ENCODE measurements around the gene SLC6A3.

DNA sequence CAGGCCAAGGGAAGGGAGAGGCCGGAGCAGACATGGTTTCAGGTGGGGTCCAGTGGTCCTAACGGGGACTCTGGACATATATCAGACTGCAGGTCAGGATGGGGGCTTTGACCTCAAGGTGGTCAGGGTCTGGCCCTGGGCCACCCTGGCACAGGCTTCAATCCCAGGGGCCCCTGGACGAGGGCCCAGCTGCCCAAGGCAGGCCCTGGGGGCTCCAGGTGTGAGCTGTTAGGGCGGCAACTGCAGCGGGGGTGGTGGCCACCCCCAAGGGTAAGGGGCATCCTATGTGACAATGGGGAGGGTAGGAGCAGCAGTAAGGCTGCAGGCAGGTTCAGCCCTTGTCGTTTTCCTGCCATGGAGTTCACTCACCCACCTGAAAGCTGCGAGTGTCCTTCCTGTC lies 54.9 kb downstream of the SLC6A3 start:
- TF ChIP-seq POLR2A (IDR thresholded peaks at IDR 0.05; ENCODE audit: low read depth, low read length) (no peak), SPI1 (IDR thresholded peaks at IDR 0.05; ENCODE audit: low read depth, low read length) (no peak), POLR2AphosphoS5 (IDR thresholded peaks at IDR 0.05; ENCODE audit: low read depth, low read length) (no peak), PAX5 (IDR thresholded peaks at IDR 0.05; ENCODE audit: insufficient read depth, low read length, severe bottlenecking) (no peak), TAF1 (IDR thresholded peaks at IDR 0.05; ENCODE audit: low read depth, low read length) (no peak)
